ENCODE measurements around the gene TIMP2. TPM values are rescaled to one million over a fixed set of nuclear protein-coding genes. Genes with fewer than 3 reads are reported as not detected.

Gene TIMP2
- total RNA-seq, 1 experiment from 2014 or later: 29.0 TPM

DNA sequence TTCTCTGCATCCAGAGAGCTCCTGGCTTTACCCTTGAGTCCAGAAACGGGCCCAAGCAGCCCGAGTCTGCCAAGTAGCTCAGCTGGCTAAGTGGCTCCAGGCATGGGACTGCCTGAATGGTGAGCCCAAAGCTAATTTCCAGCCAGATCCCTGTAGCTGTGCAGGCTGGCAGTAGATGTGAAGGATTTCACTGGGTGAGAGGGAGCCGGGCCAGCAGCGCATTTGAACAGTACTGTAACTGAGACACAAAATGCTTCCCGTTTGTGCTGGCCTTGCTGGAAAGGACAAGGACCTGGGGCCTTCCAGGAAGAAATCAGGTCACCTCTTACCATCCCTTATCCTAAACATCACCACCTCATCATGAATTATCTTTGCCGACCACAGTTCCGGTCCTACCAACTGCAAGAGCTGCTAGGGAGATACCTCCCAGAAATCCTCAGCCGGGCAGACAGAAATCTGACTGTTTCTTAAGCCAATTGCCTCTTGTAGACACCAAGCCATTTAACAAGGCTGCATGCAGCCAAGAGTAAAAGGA, 3.7 kb downstream of the TIMP2 start:
- no peak overlapping the region for H2AFZ ChIP-seq (ENCODE audit: low read length)
- no peak overlapping the region for H2BK20ac ChIP-seq (ENCODE audit: low read depth, low read length, poor library complexity, severe bottlenecking)
- no peak overlapping the region for H3K56ac ChIP-seq (ENCODE audit: insufficient read length, low read depth, low read length)
- H4K20me1 ChIP-seq (ENCODE audit: control insufficient read depth, insufficient read depth, insufficient read length): no peaks in the 10 kb centered on the region
- H3K4me1 Mint-ChIP-seq: peaks cover 15 to 39% of the 10 kb centered on the region in 2 experiments
- TF ChIP-seq, protein P1, sequence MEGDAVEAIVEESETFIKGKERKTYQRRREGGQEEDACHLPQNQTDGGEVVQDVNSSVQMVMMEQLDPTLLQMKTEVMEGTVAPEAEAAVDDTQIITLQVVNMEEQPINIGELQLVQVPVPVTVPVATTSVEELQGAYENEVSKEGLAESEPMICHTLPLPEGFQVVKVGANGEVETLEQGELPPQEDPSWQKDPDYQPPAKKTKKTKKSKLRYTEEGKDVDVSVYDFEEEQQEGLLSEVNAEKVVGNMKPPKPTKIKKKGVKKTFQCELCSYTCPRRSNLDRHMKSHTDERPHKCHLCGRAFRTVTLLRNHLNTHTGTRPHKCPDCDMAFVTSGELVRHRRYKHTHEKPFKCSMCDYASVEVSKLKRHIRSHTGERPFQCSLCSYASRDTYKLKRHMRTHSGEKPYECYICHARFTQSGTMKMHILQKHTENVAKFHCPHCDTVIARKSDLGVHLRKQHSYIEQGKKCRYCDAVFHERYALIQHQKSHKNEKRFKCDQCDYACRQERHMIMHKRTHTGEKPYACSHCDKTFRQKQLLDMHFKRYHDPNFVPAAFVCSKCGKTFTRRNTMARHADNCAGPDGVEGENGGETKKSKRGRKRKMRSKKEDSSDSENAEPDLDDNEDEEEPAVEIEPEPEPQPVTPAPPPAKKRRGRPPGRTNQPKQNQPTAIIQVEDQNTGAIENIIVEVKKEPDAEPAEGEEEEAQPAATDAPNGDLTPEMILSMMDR (conservative IDR thresholded peaks at IDR 0.05): no peak
- H3K27ac ChIP-seq (ENCODE audit: insufficient read length, low read depth, low read length): no peak overlapping the region
- no peak overlapping the region for H3K23ac ChIP-seq (ENCODE audit: insufficient read length, low read depth, low read length)
- H2AK5ac ChIP-seq (ENCODE audit: insufficient read length, low read length): no peak overlapping the region
- no CpG with 5 or more reads among the region's 8 CpGs for WGBS (ENCODE audit: extremely low coverage, insufficient read length, low lambda C conversion rate)
- H2BK5ac ChIP-seq (ENCODE audit: insufficient read length, low read length): no peak overlapping the region
- H2BK15ac ChIP-seq (ENCODE audit: low read depth, low read length): no peak overlapping the region
- H3K27me3 ChIP-seq (ENCODE audit: insufficient read depth, low read length): no peaks in the 10 kb centered on the region
- H3K23me2 ChIP-seq (ENCODE audit: insufficient read length, low read depth, low read length, poor library complexity, severe bottlenecking): peaks cover 10% of the 10 kb centered on the region
- H3K79me2 ChIP-seq (ENCODE audit: insufficient read depth, low read length): no peaks in the 10 kb centered on the region; the same call in 1 of the 2 replicates
- no peak overlapping the region for H3K27ac Mint-ChIP-seq
- no peak overlapping the region for H2BK120ac ChIP-seq (ENCODE audit: low read depth, low read length, poor library complexity, severe bottlenecking)
- peaks cover 5% of the 10 kb centered on the region for H3K27me3 Mint-ChIP-seq (ENCODE audit: low read depth)
- H4K91ac ChIP-seq (ENCODE audit: insufficient read length, low read depth, low read length): no peak overlapping the region
- H3K4me3 Mint-ChIP-seq: no peak overlapping the region
- no peak overlapping the region for H3K4ac ChIP-seq (ENCODE audit: low read depth, low read length)
- peaks cover 0 to 1% (median 0%) of the 10 kb centered on the region in 3 experiments; a peak in 1 of 7 replicates for H3K36me3 Mint-ChIP-seq (ENCODE audit: insufficient read depth in 1 of 3, low read depth in 3 of 3)
- H3K18ac ChIP-seq (ENCODE audit: insufficient read length, low read depth, low read length): no peak overlapping the region
- H3K9me3 Mint-ChIP-seq: no peaks in the 10 kb centered on the region
- peaks cover 4% of the 10 kb centered on the region for H3K79me1 ChIP-seq (ENCODE audit: insufficient read depth, low read depth, low read length, poor library complexity, severe bottlenecking)
- H3K14ac ChIP-seq (ENCODE audit: insufficient read depth, low read length): no peak overlapping the region
- peaks cover 3% of the 10 kb centered on the region; the same call in 1 of the 2 replicates for H3K4me1 ChIP-seq (ENCODE audit: insufficient read depth, low read length)
- no peak overlapping the region for H2BK12ac ChIP-seq (ENCODE audit: insufficient read length, low read depth, low read length)
- no peak overlapping the region for H4K5ac ChIP-seq (ENCODE audit: insufficient read length, low read depth, low read length)
- no peak overlapping the region for H3T11ph ChIP-seq (ENCODE audit: low read length)
- no peak for DNase-seq
- H4K8ac ChIP-seq (replicated peaks; ENCODE audit: insufficient read length, low read depth, low read length): no peak overlapping the region
- no peak overlapping the region for H3K4me2 ChIP-seq (ENCODE audit: insufficient read depth, insufficient read length, low read length)
- no peaks in the 10 kb centered on the region for H3K9me3 ChIP-seq (ENCODE audit: control insufficient read depth, low read depth, low read length)
- no peak overlapping the region for H3K9ac ChIP-seq (ENCODE audit: extremely low read depth, insufficient read length, low read length)

Measured in H9 (cell line).